ENCODE data around the gene ELMOD3. TPM values are rescaled to one million over a fixed set of nuclear protein-coding genes. Genes with fewer than 3 reads are reported as not detected.

ELMOD3 gene
- total RNA-seq, 1 donor from 2014 or later: 7.1 TPM

- Histone ChIP-seq H3K4me3 (no peak overlapping the region), H3K9me3 (no peaks in the 10 kb centered on the region), H3K36me3 (peaks cover 36 to 66% of the 10 kb centered on the region in 2 donors), H3K27me3 (no peaks in the 10 kb centered on the region), H3K4me1 (no peaks in the 10 kb centered on the region), H3K27ac (no peak overlapping the region)
- intact Hi-C loops (cut with DNase I): no loop called here
- DNase-seq (ENCODE audit: low spot score in 2 of 2): no peak
- TF ChIP-seq CTCF (IDR thresholded peaks at IDR 0.05): no peak
Observed at GRCh38 chr2:85383850-85384249, 29.3 kb downstream of the ELMOD3 start.

GRCh38 chr2:85385746-85386145 is 31.2 kb downstream of the ELMOD3 start:
- H3K27me3 ChIP-seq: no peaks in the 10 kb centered on the region
- no peak overlapping the region for H3K4me3 ChIP-seq
- intact Hi-C loops (cut with DNase I): no loop called here
- no peaks in the 10 kb centered on the region for H3K9me3 ChIP-seq
- H3K36me3 ChIP-seq: peaks cover 39 to 69% of the 10 kb centered on the region in 2 donors
- H3K4me1 ChIP-seq: no peaks in the 10 kb centered on the region
- H3K27ac ChIP-seq: no peak overlapping the region
- TF ChIP-seq CTCF (IDR thresholded peaks at IDR 0.05): no peak
- DNase-seq (ENCODE audit: low spot score in 2 of 2): no peak

GRCh38 chr2:85387754-85388153 is 33.2 kb downstream of the ELMOD3 start:
- TF ChIP-seq CTCF (IDR thresholded peaks at IDR 0.05): no peak
- no peaks in the 10 kb centered on the region for H3K27me3 ChIP-seq
- intact Hi-C loops (cut with DNase I): no loop called here
- H3K36me3 ChIP-seq: peaks cover 47 to 71% of the 10 kb centered on the region in 2 donors
- H3K4me3 ChIP-seq: no peak overlapping the region
- DNase-seq (ENCODE audit: low spot score in 2 of 2): no peak
- no peaks in the 10 kb centered on the region for H3K9me3 ChIP-seq
- H3K4me1 ChIP-seq: no peaks in the 10 kb centered on the region
- H3K27ac ChIP-seq: no peak overlapping the region

GRCh38 chr2:85388878-85389538 is 34.4 kb downstream of the ELMOD3 start:
- DNase-seq (ENCODE audit: low spot score in 2 of 2): no peak

GRCh38 chr2:85390941-85391669 is 36.5 kb downstream of the ELMOD3 start:
- Histone ChIP-seq H3K27ac (no peak overlapping the region), H3K4me1 (no peaks in the 10 kb centered on the region), H3K9me3 (no peaks in the 10 kb centered on the region), H3K27me3 (no peaks in the 10 kb centered on the region), H3K4me3 (no peak overlapping the region), H3K36me3 (peaks cover 51 to 53% of the 10 kb centered on the region in 2 donors)
- intact Hi-C loops (cut with DNase I): loop anchor here (1.0 kb wide), 1 partner anchor 161 kb away; no protein-coding TSS in a partner anchor
- no peak for DNase-seq (ENCODE audit: low spot score in 2 of 2)
- TF ChIP-seq CTCF (IDR thresholded peaks at IDR 0.05): peak; percentile 36 to 55 (median 46)

More at GRCh38 chr2:85388878-85389538, 34.4 kb downstream of the ELMOD3 start:
- Histone ChIP-seq H3K36me3 (peaks cover 47 to 64% of the 10 kb centered on the region in 2 donors), H3K27me3 (no peaks in the 10 kb centered on the region), H3K4me3 (no peak overlapping the region), H3K4me1 (no peaks in the 10 kb centered on the region), H3K27ac (no peak overlapping the region), H3K9me3 (no peaks in the 10 kb centered on the region)
- TF ChIP-seq CTCF (IDR thresholded peaks at IDR 0.05): no peak
- intact Hi-C loops (cut with DNase I): no loop called here

All from ascending aorta (tissue), 2 donors.